K562 treated with DMSO at 1 percent for 48 hours (cell line): Measurements from ENCODE around the gene MOV10L1. TPM values are rescaled to one million over a fixed set of nuclear protein-coding genes. Genes with fewer than 3 reads are reported as not detected.

ENCODE experiments used
- total RNA-seq: library from RNA; unstranded; fragments of 300-600 nt; gene quantifications from 2 replicates; pipeline ENCODE4 v1.2.3, GENCODE V29; 2022; ENCODE audit warnings: low replicate concordance; ENCODE audit errors: extremely low read depth

MOV10L1 gene
- total RNA-seq, result not detected in 2 replicates

GRCh38 chr22:50089682-50090411 is at the start of gene MOV10L1:
MOV10L1 (plus strand) TSS chr22:50090006; CDS start chr22:50090089, 83 bp downstream.

GRCh38 chr22:50058061-50058905 is 31.5 kb upstream of the MOV10L1 start, which contains the start of gene TTLL8:
TTLL8 (minus strand) TSS chr22:50058298.

GRCh38 chr22:50085211-50085972 is 4.4 kb upstream of the MOV10L1 start, which contains the start of gene MLC1:
MLC1 (minus strand) TSS chr22:50085426; CDS start chr22:50084902, 524 bp downstream.

GRCh38 chr22:50170453-50171318 is 80.9 kb downstream of the MOV10L1 start, which contains the start of gene PANX2:
PANX2 (plus strand) TSS chr22:50170731; CDS start chr22:50170731, 0 bp downstream.

GRCh38 chr22:50185375-50186087 is 95.7 kb downstream of the MOV10L1 start, which contains the start of gene TRABD:
TRABD (plus strand) TSS chr22:50185913; CDS start chr22:50193061, 7,148 bp downstream.

GRCh38 chr22:50200461-50201190 is 110.8 kb downstream of the MOV10L1 start, which contains the start of gene SELENOO:
SELENOO (plus strand) TSS chr22:50201011; CDS start chr22:50201037, 26 bp downstream.

Other genes with a start within 250 kb of the MOV10L1 start
- gene ZBED4, start 236.2 kb upstream of the MOV10L1 start, total RNA-seq, result not detected in 2 replicates
- not detected in 2 replicates for gene ALG12, start 171.6 kb upstream of the MOV10L1 start, total RNA-seq
- gene CRELD2, start 171.4 kb upstream of the MOV10L1 start, total RNA-seq, result not detected in 2 replicates
- gene PIM3, start 129.2 kb upstream of the MOV10L1 start, total RNA-seq, result not detected in 2 replicates
- not detected in 2 replicates for gene IL17REL, start 77.2 kb upstream of the MOV10L1 start, total RNA-seq
- not detected in 2 replicates for gene TTLL8, start 31.7 kb upstream of the MOV10L1 start, total RNA-seq
- not detected in 2 replicates for gene MLC1, start 4.6 kb upstream of the MOV10L1 start, total RNA-seq
- gene PANX2, start 80.7 kb downstream of the MOV10L1 start, total RNA-seq, result not detected in 2 replicates
- 180 TPM in 1 of 2 replicates, not detected in the other for gene TRABD, start 95.9 kb downstream of the MOV10L1 start, total RNA-seq
- gene SELENOO, start 111.0 kb downstream of the MOV10L1 start, total RNA-seq, result not detected in 2 replicates
- gene TUBGCP6, start 155.0 kb downstream of the MOV10L1 start, total RNA-seq, result not detected in 2 replicates
- gene HDAC10, start 161.3 kb downstream of the MOV10L1 start, total RNA-seq, result not detected in 2 replicates
- not detected in 2 replicates for gene MAPK12, start 171.7 kb downstream of the MOV10L1 start, total RNA-seq
- not detected in 2 replicates for gene MAPK11, start 180.4 kb downstream of the MOV10L1 start, total RNA-seq
- gene PLXNB2, start 217.6 kb downstream of the MOV10L1 start, total RNA-seq, result not detected in 2 replicates
- gene DENND6B, start 237.0 kb downstream of the MOV10L1 start, total RNA-seq, result not detected in 2 replicates